Measurements from ENCODE around the gene OR51A7.

The OR51A7 gene

GRCh38 chr11:4936745-4937144 lies 33.2 kb downstream of the OR51A7 start:
- no peak overlapping the region for H3K4me3 ChIP-seq (ENCODE audit: low read depth, low read length)
- TF ChIP-seq ZFP69B (tag by site-specific recombination; IDR thresholded peaks at IDR 0.05) (no peak), ZNF549 (tag by site-specific recombination; IDR thresholded peaks at IDR 0.05) (no peak), ZNF555 (tag by site-specific recombination; conservative IDR thresholded peaks at IDR 0.05) (no peak), ZNF449 (tag by site-specific recombination; IDR thresholded peaks at IDR 0.05) (no peak), ZNF174 (tag by site-specific recombination; IDR thresholded peaks at IDR 0.05) (no peak), MEIS1 (CRISPR knock-in tag; IDR thresholded peaks at IDR 0.05; ENCODE audit: borderline replicate concordance) (no peak), KLF10 (tag by site-specific recombination; IDR thresholded peaks at IDR 0.05) (no peak), SALL2 (tag by site-specific recombination; IDR thresholded peaks at IDR 0.05; ENCODE audit: borderline replicate concordance) (no peak), CTCF (tag by site-specific recombination; IDR thresholded peaks at IDR 0.05) (no peak), INSM2 (tag by site-specific recombination; IDR thresholded peaks at IDR 0.05) (no peak), ZNF112 (tag by site-specific recombination; IDR thresholded peaks at IDR 0.05) (no peak), SP2 (tag by site-specific recombination; IDR thresholded peaks at IDR 0.05) (no peak), ZNF155 (tag by site-specific recombination; IDR thresholded peaks at IDR 0.05) (no peak), ZNF2 (tag by site-specific recombination; IDR thresholded peaks at IDR 0.05) (no peak), ZNF776 (tag by site-specific recombination; IDR thresholded peaks at IDR 0.05; ENCODE audit: borderline replicate concordance) (no peak), PRDM10 (tag by site-specific recombination; IDR thresholded peaks at IDR 0.05) (no peak), ZNF426 (tag by site-specific recombination; IDR thresholded peaks at IDR 0.05) (no peak), ZNF558 (tag by site-specific recombination; IDR thresholded peaks at IDR 0.05) (no peak), ZNF544 (tag by site-specific recombination; IDR thresholded peaks at IDR 0.05) (no peak)
- H3K4me1 ChIP-seq (ENCODE audit: control insufficient read depth, insufficient read depth, low read length), result no peaks in the 10 kb centered on the region
- POLR2A ChIA-PET, result no interaction called here
- H3K27ac ChIP-seq (ENCODE audit: extremely low read depth, low read depth, low read length), result no peak overlapping the region
- H3K9me3 ChIP-seq (ENCODE audit: control insufficient read depth, insufficient read depth, low read depth, low read length), result no peaks in the 10 kb centered on the region
- H3K36me3 ChIP-seq (ENCODE audit: control insufficient read depth in 2 of 2, insufficient read depth in 1 of 2, low read length in 2 of 2), result no peaks in the 10 kb centered on the region
- CTCF ChIA-PET, result no interaction called here

All from HEK293 (cell line).